Activated CD4-positive, alpha-beta T cell treated with anti-CD3 and anti-CD28 coated beads for 1 hour (primary cell): ENCODE measurements around the gene BLOC1S4.

ENCODE experiments used
- DNase-seq: peaks from one replicate; pipeline ENCODE4 v3.0.0-alpha.2; 2020

The BLOC1S4 gene

DNA sequence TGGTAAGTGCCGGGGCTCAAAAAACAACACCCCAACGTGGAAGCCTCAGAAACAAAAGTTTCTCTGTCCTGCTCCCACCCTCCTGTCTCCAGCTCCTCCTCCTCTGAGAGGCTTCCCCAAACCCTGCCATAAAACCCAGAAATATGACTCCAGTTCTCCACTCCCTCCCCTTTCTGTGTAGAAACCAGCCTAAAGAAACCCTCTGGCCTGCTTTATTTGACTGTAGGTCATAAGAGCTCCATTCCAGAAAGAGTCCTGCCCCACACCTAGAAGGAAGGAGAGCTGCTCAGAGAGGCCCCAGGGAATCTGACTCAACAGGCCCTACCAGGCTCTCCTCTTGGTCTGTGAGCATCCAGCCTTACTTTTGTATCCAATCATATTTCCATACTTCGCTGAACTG, 23.2 kb upstream of the BLOC1S4 start:
- DNase-seq: no peak

DNA sequence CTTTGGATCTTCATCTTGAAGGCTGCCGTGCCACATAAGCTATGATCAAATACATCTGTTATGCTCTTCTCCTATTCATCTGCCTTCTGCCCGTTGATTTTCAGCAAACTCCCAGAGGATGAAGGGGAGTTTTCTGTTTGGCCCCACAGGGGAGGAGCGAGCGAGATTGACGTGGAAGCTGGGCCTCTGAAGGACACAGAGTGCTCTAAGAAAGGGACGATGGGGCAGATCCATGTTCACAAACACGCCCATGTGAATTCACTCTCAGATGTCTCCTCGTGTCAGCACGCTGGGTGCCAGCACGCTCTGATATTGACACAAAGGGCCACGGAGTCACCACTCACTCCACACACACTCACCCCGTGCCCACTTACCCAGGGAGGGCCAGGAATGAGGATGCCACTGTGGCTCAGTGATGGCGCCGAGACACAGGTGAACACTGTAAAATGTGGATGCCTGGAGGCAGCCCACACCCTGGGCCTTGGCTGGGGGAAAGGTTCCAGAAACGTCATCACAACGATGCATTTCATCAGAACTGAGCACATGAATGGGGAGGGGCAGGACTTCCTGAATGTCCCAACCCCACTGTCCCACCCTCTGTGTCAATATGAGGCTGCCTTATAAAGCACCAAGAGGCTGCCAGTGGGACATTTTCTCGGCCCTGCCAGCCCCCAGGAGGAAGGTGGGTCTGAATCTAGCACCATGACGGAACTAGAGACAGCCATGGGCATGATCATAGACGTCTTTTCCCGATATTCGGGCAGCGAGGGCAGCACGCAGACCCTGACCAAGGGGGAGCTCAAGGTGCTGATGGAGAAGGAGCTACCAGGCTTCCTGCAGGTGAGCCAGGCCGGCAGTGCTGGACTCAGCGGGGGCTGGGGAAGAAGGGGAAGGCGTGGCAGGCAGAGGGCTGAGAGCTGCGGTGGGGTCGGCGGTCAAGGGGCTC, 22.5 kb upstream of the BLOC1S4 start, which contains the start of gene S100P:
Gene S100P, plus strand, starts transcription at position 648 of the 946 bp plus-strand sequence. Its CDS starts 55 bp downstream, at position 703.
- DNase-seq: no peak

DNA sequence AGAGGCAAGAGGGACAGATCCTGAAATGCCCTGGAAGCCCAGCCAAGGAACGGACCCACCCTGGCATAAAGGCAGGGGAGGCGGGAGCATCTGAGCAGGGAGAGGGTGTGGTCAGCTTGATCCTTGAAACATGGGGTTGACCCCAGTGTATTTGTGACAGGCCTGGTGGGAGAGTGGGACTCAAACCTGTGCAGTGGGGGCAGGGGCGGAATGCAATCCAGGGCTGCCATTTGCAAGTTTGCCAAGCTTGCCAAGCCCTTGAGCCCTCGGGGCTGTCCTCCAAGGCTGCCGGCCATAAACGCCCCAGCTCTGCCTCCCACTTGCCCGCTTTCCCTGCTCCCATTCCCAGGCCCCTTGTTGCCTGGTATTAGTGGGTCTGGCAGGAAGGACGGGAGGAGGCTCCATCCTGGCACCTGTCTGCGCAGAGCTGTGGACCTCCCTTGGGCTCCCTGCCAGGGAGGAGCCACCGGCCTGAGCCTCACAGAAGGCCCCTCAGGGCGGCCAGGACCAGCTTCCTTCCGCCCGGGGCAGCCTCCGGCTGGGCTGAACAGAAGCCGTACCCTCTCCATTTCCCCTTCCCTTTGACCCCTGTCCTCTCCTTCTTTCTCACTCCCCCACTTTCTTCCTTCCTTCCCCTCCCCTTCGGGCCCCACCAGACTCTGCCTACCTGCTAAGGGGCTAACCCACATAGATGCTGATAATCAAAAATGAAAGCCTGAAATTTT, 21.6 kb upstream of the BLOC1S4 start:
- no peak for DNase-seq

DNA sequence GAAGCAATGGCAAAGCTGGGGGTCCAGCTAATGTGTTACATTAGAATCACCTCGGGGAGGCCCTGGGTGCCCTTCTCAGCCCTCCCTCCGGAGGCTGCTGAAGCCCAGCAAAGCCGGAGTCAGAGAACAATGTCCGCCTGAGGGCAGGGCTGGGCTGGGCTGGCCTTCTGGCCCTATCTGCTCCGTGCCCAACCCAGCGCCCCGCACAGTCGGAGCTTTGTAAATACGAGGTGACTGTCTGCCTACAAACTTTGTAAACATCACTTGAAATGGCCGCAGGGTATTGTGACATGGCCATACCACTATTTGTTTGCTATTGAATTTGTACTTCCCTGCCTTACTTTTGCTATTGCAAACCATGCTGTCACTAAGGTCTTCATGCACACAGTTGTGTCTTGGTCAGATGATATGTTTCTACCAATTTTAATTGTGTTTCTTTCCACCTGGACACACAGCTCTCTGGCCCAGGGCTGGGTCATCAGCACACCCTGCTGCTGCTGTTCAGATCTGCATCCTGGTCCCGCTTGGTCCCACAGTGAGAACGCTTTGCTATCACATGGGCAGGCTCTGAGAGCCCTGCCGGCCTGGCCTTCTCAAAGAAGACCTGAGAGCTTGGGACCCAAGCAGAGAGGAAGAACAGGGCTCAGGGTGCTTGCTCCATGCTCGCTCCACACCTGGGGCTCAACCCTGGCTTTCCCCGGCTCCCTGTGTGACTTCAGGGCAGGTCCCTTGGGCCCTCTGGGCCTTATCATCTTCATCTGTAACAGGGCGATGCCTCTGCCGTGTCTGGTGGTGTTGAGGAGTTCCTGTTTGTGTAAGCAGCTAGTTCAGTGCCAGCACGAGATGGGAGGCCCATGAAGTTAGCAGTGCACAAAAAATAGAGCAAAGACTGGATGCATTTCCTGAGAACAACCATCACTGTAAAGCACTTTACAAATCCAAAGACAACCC, 20.0 kb upstream of the BLOC1S4 start:
- DNase-seq: no peak

DNA sequence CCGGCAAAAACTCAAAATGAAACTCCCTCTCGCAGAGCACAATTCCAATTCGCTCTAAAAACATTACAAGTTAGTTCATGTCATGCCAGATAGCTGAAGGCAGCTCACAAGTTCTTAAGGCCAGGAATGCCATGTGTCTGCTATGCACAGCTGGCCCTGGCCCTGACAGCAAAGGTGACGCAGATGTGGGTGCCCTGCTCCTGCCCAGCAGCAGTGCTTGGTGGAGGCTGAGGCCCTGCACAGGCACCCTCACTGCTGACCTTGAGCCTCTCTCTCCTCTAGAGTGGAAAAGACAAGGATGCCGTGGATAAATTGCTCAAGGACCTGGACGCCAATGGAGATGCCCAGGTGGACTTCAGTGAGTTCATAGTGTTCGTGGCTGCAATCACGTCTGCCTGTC, 19.4 kb upstream of the BLOC1S4 start:
- no peak for DNase-seq

DNA sequence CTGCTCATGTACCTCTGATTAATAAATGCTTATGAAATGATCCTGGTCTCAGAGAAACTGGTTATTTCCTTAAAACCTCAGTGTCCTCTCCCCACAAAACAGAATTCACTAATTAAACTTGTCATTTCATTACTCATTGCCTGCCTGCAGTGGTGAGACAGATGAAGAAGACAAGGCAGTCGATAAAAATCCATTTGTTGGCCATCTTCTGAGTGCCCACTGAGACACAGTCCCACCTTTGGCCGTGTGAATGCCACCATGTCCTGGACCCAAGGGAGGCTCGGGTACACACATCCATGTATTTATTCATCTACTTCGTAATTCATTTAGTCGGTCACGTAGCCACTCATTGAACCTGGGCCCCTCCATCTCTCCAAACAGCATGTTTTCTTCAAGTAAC, 18.8 kb upstream of the BLOC1S4 start:
- no peak for DNase-seq

DNA sequence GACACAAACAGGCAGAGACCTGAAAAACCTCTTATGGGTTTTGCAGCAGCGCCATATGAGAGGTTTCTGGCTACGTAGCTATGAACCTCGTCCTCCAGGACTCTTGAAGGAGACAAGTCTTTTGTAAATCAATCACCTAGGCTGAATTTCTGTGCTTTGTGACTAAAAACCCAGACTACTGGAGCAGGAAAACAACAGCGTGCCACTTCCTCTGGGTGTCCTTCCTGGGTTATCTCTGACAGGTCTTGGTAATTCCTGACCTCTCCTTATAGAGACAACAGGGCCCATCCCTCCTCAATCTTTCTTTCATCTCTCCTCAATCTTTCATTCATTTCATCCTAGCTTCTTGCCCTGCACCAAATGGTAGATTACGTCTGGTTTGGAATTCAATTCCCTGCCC, 16.6 kb upstream of the BLOC1S4 start:
- DNase-seq: no peak

DNA sequence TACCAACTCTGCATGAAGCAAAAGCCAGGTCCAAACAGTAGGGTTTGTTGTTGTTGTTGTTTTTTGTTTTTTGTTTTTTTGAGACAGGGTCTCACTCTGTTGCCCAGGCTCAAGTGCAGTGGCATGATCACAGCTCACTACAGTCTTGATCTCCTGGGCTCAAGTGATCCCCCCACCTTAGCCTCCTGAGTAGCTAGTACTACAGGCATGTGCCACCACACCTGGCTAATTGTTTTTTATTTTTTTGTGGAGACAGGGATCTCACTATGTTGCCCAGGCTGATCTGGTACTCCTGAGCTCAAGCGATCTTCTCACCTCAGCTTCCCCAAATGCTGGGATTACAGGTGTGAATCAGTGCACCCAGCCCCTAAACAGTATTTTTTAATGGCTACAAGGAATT, 16.1 kb upstream of the BLOC1S4 start:
- no peak for DNase-seq

DNA sequence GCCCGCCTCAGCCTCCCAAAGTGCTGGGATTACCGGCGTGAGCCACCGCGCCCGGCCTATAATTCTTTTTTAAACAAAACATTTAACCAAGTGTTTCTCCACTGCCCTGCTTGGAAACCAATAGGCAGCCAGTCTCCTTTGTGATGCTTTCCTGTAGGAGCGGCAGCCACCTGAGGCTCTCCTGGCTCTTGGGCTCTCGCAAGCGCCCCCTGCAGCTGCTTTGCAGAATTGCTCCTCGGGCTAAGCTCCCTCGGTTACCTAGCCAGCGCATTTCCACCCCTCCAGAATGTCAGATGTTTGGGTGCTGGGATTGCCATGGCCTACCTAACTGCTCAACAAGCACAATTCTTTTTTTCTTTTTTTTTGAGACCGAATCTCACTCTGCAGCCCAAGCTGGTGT, 14.6 kb upstream of the BLOC1S4 start:
- DNase-seq: no peak

DNA sequence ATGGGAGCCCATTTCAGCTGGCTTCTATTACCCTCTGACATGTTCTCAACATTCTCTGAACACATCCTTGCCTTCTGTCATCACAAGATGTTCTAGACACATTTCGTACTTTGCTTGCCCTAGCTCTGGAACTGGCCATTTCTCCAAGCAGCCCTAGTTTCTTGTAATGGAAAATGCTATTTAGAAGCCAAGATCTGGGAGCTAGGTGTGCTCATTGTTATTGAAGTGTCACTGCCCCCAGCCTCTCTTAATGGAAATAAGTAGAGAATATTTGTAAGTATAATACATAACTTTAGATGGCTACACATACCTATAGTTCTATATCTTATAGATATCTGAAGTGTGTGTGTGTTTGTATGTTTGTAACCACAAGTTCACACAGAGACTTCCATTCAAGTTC, 13.2 kb upstream of the BLOC1S4 start:
- no peak for DNase-seq

DNA sequence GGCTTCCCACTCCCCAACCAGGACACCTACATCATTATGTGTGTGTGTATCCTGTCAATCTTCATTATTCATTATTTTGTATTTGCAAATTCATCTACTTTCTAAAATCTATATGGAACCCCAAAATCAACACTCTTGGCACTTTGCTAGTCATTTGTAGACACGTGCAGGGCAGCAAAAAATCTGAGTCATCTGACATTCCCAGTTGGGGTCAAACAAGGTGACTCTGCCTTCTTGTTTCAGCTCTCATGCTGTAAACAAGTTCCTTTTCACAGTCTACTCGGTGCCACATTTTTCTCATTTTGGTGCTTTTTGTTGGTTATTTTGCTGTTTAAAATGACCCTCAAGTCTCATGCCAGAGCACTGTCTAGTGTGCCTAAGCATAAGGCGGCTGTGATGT, 12.2 kb upstream of the BLOC1S4 start:
- DNase-seq: no peak

DNA sequence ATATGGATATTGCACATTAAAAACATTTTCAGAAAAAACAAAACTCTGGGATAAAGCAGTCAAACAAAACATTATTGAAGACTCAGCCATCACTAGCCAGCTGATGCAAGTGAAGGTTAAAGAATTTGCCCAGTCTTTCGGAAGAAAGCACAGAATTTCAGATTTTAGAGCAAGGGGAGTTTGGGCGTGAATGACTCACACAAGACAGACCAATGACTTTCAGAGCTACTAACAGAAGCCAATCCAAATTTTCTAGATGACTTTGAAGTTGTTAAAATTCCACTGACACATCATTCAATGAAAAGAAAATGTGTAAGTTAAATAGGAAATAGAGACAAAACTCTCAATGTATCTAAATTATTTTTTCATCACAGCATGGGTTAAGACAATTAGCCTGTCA, 10.3 kb upstream of the BLOC1S4 start:
- no peak for DNase-seq

DNA sequence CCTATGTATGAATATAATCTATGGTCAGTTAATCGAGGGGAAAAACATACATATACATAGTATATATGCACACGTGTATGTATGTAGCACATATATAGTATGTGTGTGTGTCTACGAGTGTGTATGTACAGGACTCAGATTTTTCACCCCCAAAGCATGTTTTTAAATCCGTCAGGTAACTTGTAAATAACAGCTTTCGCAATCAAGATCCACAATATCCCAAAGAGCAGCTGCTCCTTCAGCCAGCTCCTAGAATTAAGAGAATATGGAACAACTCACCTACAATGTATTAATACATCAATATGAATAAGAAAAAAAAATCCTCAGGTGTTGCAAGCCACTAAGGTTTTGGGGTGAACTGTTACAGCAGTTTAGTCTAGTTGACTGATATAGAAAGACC, 9.8 kb upstream of the BLOC1S4 start:
- no peak for DNase-seq

DNA sequence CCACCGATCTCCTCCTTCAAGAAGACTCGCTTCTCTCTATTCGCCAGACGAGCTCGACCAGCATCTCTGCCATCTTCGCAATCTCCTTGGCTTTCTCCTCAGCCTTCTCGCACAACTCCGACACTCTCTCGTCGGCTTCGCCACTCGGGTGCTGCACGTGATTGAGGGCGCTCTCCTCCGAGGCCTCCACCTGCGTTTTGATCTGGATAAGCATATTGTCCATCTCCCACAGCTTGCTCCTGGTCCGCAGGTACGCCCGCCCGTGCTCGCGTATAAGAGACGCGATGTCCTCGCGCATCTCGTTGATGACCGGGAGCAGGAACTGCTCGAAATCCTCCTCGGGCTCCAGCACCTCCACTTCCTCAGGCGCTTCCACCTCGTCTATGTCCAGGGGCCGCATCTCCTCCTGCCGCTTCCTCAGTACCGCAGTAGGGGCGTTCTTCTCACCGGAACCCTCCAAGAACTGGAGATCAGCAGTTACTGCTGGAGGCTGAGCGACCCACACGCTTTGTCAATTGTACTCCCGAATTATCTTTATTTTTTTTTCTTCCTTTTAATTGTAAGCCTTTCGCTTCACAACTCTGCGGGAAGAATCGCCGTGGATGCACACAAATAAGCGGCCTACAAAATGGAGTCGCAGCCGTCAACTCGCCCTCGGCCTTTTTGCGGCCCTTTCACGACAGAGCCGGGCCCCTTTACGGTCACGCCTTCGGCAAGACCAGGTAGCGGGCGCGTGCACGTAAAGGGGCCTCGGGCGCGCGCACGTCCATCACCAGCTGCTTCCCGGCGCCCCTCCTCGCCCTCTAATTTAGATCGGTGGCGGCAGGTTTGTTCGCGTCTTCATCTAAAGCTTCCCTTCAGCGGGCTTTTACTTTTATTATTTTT, 6.5 kb upstream of the BLOC1S4 start, which contains the start of gene MRFAP1L1:
Gene MRFAP1L1, minus strand, starts transcription at position 636 of the 885 bp plus-strand sequence. Its CDS starts 236 bp downstream, at position 400.
- DNase-seq: peak; percentile 92

DNA sequence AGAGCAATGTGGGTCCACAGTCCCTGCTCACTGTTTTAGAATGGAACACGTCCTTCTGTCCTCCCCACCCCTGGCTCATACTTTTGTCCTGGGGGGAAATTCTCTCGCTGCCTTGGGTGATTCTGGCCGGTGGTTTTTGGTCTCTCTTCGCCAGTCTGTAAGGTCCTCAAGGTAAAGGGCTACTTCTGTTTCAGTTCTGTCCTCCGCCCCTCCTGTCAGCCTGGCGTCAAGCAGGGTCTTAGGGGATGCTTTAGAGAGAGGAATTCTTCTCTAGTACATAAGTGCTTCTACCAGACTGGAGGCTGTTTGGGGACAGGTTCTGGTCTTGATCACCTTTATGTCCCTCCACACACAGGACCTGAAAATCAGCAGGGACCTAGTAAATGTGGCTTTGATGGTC, 5.7 kb upstream of the BLOC1S4 start:
- DNase-seq: no peak

DNA sequence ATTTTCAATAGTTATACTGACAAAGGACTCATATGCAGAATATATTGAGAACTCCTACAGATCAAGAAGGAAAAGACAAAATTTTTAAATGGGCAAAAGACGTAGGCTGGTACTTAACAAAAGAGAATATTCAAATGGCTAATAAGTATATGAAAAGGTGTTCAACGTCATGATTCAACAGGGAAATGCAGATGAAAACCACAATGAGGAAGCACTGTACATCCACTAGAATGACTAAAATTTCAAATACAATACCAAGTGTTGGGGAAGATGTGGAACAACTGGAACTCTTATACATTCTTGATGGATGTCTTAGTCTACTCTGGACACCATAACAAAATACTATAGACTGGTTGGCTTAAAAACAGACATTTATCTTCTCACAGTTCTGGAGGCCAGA, 5.0 kb upstream of the BLOC1S4 start:
- DNase-seq: no peak

DNA sequence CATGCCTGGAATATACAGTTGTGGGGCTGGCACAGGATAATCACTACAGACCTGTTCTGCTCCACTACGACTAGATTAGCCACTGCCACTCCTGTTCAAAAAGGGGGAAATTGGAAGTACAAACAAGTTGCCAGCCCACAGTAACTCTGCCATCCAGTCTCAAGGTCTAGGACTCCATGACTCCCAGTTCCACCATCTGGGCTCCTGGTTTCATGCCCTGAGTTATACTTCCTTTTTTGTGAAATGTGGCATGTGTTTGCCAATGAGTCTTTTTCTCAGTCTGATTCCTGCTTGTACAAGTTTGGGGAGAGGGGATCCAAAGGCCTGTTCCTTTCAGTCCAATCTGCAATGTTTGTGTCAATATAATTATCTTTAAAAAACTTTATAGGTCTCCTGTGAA, 1.0 kb upstream of the BLOC1S4 start:
- no peak for DNase-seq

DNA sequence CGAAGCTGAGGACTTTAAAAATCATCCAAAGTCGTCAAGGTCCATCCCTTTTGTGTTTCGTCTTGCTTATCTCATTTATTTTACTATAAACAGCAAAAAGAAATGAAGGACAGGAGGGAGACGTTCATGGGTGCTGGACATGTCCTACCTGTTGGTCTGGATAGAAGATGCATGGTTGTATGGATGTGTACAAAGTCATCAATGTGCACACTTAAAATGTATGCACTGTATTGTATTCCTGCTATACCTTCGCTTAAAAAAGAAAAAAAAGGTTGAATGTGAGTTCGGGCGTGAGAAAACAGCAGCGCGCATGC, 313 bp upstream of the BLOC1S4 start:
- no peak for DNase-seq

DNA sequence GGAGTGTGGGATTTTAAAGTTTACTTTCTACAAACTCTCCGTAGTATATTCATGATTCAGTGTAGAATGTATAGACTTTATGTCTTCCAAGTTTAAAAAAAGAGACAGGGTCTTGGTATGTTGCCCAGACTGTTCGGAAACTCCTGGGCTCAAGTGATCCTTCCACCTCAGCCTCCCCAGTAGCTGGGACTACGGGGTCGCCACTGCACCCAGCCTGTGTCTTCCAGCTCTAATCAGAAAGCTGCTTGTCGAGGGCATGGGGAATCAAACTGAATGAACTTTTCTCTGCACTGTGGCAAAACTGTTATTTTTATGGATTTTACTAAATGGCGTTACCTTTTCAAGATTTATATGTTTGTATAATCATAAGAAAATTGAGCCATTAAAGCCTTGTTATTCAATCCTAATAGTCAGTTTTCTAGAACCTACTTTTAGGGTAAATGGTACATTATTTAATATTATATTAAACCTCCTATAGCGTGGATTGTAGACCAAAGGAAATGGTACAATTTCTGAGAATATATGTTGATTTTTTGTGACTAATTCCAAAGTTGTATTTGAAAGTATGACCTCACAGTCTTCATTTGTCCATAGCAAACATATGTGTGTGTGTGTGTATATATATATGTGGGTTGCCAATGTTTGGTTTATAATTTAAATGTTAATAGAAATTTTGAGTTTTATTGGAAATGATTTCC, 1.1 kb downstream of the BLOC1S4 start:
- DNase-seq: no peak

DNA sequence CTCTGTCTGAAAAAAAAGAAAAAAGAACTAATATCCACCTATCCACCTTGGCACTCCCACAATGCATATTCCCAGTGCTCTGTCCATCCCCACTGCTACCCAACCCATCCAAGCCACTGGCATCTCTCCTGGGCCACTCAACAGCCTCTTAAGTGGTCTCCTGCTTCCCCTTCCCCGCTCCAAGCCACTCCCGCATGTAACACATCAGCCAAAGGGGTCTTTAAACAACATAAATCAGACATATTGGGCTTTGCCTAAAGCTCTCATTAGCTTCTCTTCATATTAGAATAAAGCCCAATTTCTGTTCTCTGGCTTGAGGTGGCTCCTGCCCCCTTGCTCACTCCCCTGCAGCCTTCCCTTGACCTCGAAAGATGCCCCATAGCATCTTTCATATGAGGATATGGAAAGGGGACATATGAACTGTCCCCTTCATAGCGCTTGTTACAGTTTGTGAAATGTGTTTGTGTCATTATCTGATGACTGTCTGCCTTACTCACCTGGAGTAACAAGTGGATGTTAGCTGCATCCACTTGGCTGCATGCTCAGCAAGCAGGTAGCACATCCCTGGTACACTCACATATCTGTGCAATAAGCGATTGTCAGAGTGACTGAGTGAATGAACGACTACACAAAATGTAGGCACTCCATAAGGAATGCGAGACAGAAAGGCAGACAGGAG, 3.1 kb downstream of the BLOC1S4 start:
- no peak for DNase-seq
